Small intestine (tissue), 7 donors: ENCODE measurements around the gene NCCRP1. TPM values are rescaled to one million over a fixed set of nuclear protein-coding genes. Genes with fewer than 3 reads are reported as not detected.

Experiments used
- DNase-seq, 2 donors: peaks; one replicate each; pipeline versions ENCODE4 v3.0.0 to v3.0.0-alpha.2; 2013
- FAIRE-seq: peaks from 2 replicates; lab custom pipeline; 2012; peaks lifted over from hg19 to GRCh38; lab: Jason Lieb, UNC
- H3K27ac ChIP-seq, 3 donors: one replicate each; pipeline ENCODE4 v1.5.1; 2013; ENCODE audit warnings: low read length in 2 of 3, mild to moderate bottlenecking in 2 of 3, control low read depth in 1 of 3, inconsistent platforms in 1 of 3, low read depth in 1 of 3, moderate library complexity in 1 of 3
- H3K27me3 ChIP-seq, 3 donors: one replicate each; pipeline ENCODE4 v1.6.1; 2013; ENCODE audit warnings: low read length in 3 of 3, inconsistent platforms in 1 of 3; ENCODE audit not compliant: control insufficient read depth in 3 of 3, insufficient read depth in 3 of 3
- H3K36me3 ChIP-seq, 3 donors: one replicate each; pipeline ENCODE4 v1.6.1; 2013; ENCODE audit warnings: low read length in 3 of 3, inconsistent platforms in 1 of 3, low read depth in 1 of 3, mild to moderate bottlenecking in 1 of 3, moderate library complexity in 1 of 3; ENCODE audit not compliant: control insufficient read depth in 3 of 3, insufficient read depth in 2 of 3
- H3K4me1 ChIP-seq, 3 donors: one replicate each; pipeline ENCODE4 v1.6.1; 2013; ENCODE audit warnings: low read length in 2 of 3, inconsistent platforms in 1 of 3, low read depth in 1 of 3, mild to moderate bottlenecking in 1 of 3, moderate library complexity in 1 of 3; ENCODE audit not compliant: control insufficient read depth in 3 of 3, insufficient read depth in 2 of 3
- H3K4me3 ChIP-seq, 3 donors: one replicate each; pipeline ENCODE4 v1.5.1; 2013; ENCODE audit warnings: low read length in 3 of 3, control low read depth in 1 of 3, inconsistent platforms in 1 of 3, low read depth in 1 of 3, mild to moderate bottlenecking in 1 of 3, moderate library complexity in 1 of 3
- H3K9me3 ChIP-seq, 2 donors: one replicate each; pipeline ENCODE4 v1.6.1; 2013; ENCODE audit warnings: low read depth in 1 of 2, low read length in 1 of 2; ENCODE audit not compliant: control insufficient read depth in 2 of 2, insufficient read depth in 1 of 2
- WGBS, 3 donors: extraction: QIAGEN DNeasy Blood & Tissue Kit; methylation state at CpG; one replicate each; pipeline ENCODE4 v1.1.7; 2013; 5-methylcytosine and 5-hydroxymethylcytosine counted together
- polyA plus RNA-seq, 4 donors: library from polyadenylated mRNA; stranded (reverse) in 3 of 4; unstranded in 1 of 4; fragments of 200-250 nt in 3 of 4; fragments of 120-200 nt in 1 of 4; gene quantifications; one replicate each; pipeline versions ENCODE4 v1.2.1 to v1.2.3, GENCODE V29; 2013
- donor health status: healthy with polysubstance abuse.
- donor health status: control.
- donor health status: control.
- donor health status: Bipolar disorder and iron deficiency.
- donor health status: healthy.

The NCCRP1 gene
- polyA plus RNA-seq, 4 donors, result 0.13 to 1.2 (median 0.45) TPM; not detected in 1

DNA sequence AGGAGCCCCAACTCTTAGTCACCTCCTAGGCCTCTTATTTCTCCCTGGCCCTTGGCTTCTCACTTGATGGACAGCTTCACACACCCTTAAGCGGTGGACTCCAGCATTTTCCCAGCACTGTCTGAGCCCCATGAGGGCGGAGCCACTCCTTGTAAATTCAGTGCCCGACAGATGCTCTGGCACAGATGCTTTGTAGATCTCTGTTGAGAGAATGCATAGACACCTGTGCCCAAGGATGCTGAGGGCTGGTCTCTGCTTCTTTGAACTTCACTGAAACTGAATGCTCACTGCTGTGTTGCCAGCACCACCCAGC is 4.0 kb downstream of the NCCRP1 start:
- WGBS, 3 donors, result 63 to 82% (median 65%) methylated on average over 3 of the region's 3 CpGs
- Histone ChIP-seq H3K36me3 (no peaks in the 10 kb centered on the region), H3K4me3 (no peak overlapping the region), H3K9me3 (no peaks in the 10 kb centered on the region), H3K27ac (no peak overlapping the region), H3K27me3 (peaks cover 3 to 79% (median 42%) of the 10 kb centered on the region in 3 donors), H3K4me1 (peaks cover 0 to 16% (median 0%) of the 10 kb centered on the region in 3 donors)
- FAIRE-seq, result no peak
- DNase-seq, result no peak

DNA sequence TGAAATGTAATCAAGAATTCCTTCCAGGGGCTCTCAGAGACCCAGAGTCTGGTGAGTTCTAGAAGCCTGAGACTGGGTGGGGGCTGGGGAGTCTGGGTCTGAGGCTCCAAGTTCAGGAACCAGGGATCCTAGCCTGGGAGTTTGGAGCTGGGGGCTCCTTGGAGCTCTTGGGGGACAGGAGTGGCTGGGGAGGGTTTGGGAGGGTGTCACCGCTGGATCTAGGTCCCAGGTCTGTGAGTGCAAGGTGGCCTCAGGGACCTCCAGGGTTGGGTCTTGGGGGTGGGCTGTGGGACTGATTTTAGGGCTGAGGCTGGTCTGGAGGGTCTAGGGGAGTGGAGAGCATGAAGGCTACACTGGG is 6.2 kb downstream of the NCCRP1 start:
- no peak for DNase-seq

DNA sequence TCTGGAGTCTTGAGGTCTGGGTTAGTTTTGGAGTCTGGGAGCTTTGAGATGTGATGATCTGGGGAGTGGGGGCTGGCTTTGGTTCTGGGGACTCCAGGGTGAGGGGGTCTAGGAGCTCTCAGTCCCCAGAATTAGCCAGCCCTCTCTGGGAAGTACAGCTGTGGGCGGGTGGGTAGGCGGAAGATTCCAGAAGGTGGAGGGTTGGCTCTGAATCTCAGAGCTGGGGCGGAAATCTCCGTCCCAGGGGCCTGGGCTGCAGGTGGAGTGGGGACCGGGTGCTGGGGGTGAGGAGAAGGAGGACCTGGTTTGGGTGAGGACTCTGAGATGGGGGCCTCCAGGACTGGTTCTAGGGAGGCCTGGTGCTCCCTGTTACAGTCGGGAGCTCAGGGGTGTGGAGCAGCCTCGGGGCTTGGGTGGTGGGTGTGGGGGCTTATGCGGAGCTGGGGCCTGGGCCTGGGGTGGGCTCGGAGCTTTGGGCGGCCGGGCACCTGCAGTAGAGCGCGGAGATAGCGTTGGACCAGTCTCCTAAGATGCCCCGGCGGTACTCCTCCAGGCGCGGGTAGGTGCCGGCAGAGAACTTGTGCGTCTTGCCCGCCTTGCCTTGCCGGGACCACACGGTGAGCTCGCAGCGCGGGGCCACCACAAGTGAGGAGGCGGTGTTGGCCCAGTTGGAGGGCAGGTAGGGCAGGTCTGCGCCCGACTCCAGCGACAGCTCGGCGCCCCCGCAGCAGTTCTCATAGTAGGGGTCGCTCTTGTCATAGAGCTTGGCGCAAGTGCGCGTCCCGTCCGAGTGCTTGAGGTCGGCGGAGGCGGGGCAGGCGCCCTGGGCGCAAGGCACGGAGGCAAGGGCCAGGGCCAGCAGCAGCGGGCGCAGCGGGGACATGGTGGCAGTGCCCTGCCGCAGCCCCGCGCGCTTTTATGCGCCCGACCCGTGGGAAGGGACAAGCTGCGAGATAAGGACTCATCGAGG is 6.9 kb downstream of the NCCRP1 start, which contains the start of gene SYCN:
Gene SYCN (minus strand): TSS at position 892 of the 970 bp plus-strand sequence. CDS start 9 bp downstream, at position 883.
- H3K36me3 ChIP-seq, result no peaks in the 10 kb centered on the region
- peaks cover 3 to 53% (median 23%) of the 10 kb centered on the region in 3 donors for H3K27me3 ChIP-seq
- DNase-seq (peak in 1 of 2 donors; percentile 30), FAIRE-seq (no peak)
- H3K27ac ChIP-seq, result no peak within 1 kb of the TSS
- 13 to 22% (median 17%) methylated on average over 36 to 57 of the region's 57 CpGs for WGBS, 3 donors
- H3K4me3 ChIP-seq, result no peak within 1 kb of the TSS
- H3K9me3 ChIP-seq, result no peaks in the 10 kb centered on the region
- H3K4me1 ChIP-seq, result peaks cover 0 to 9% (median 0%) of the 10 kb centered on the region in 3 donors

More for the DNA sequence above, 6.2 kb downstream of the NCCRP1 start:
- peaks cover 0 to 9% (median 0%) of the 10 kb centered on the region in 3 donors for H3K4me1 ChIP-seq
- peaks cover 3 to 57% (median 26%) of the 10 kb centered on the region in 3 donors for H3K27me3 ChIP-seq
- no peak for FAIRE-seq
- H3K36me3 ChIP-seq, result no peaks in the 10 kb centered on the region
- no peak overlapping the region for H3K4me3 ChIP-seq
- H3K9me3 ChIP-seq, result no peaks in the 10 kb centered on the region
- H3K27ac ChIP-seq, result no peak overlapping the region
- 83 to 94% (median 86%) methylated on average over 1 of the region's 1 CpG for WGBS, 3 donors

DNA sequence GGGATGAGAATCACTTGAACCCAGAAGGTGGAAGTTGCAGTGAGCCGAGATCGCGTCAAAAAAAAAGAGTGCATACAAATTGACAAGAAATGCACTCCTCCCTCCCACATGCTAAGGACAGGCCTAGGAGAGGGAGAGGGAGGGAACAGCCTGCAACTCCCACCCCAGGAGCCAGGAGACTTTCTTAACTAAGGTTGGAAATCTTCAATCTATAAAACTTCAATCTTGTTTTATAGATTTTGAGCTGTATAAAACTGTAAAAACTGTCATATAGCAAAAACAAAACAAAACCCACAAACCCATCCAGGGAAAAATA is 8.6 kb downstream of the NCCRP1 start:
- DNase-seq (no peak), FAIRE-seq (no peak)
- Histone ChIP-seq H3K36me3 (no peaks in the 10 kb centered on the region), H3K27ac (no peak overlapping the region), H3K27me3 (peaks cover 3 to 42% (median 18%) of the 10 kb centered on the region in 3 donors), H3K4me3 (no peak overlapping the region), H3K4me1 (peaks cover 0 to 9% (median 0%) of the 10 kb centered on the region in 3 donors), H3K9me3 (no peaks in the 10 kb centered on the region)
- 78 to 86% (median 85%) methylated on average over 3 of the region's 3 CpGs for WGBS, 3 donors

DNA sequence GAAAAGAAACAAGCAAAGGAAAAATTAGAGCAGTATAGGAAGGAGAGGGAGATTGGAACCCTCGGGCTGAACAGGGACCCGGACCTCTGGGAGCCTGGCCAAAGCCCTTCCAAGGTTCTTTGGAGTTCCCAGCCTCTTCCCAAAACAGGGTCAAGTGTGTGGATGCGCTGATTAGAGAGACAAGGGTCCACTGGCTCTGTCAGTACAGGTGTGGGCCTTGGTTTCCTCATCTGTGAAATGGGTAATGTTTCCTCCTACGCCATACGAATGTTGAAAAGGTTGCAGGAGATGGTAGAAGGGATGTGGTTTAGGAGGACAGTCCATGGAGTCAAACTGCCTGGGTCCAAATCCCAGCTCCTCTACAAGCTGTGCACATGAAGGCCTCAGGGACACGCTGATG is 9.4 kb downstream of the NCCRP1 start:
- WGBS, 3 donors, result 79 to 86% (median 80%) methylated on average over 6 of the region's 6 CpGs
- Histone ChIP-seq H3K27me3 (peaks cover 3 to 35% (median 16%) of the 10 kb centered on the region in 3 donors), H3K4me1 (peaks cover 0 to 9% (median 0%) of the 10 kb centered on the region in 3 donors), H3K4me3 (no peak overlapping the region), H3K27ac (no peak overlapping the region), H3K9me3 (no peaks in the 10 kb centered on the region), H3K36me3 (no peaks in the 10 kb centered on the region)
- FAIRE-seq (no peak), DNase-seq (no peak)

DNA sequence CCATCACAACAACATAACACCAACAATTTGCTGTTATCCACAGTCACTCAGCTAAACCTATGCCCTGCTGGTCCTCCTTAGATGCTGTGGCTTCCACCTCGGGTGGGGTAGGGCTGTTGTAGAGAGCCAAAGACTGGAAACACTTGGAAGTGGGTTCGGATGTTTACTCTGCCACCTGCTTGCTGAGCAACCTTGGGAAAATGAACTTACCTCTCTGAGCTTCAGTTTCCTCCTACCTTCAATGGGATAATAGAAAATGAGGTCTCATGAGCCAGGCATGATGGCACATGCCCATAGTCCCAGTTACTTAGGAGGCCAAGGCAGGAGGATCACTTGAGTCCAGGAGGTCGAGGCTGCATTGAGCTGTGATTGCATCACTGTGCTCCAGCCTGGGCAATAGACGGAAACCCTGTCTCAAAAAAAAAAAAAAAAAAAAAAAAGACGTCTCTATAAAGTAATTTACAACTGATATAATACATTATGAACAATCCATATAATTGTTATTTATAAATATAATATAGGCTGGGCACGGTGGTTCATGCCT is 10.6 kb downstream of the NCCRP1 start:
- Histone ChIP-seq H3K4me3 (no peak overlapping the region), H3K27me3 (peaks cover 3 to 30% (median 16%) of the 10 kb centered on the region in 3 donors), H3K36me3 (no peaks in the 10 kb centered on the region), H3K4me1 (peaks cover 0 to 9% (median 0%) of the 10 kb centered on the region in 3 donors), H3K9me3 (no peaks in the 10 kb centered on the region), H3K27ac (no peak overlapping the region)
- WGBS, 3 donors, result 50 to 72% (median 56%) methylated on average over 6 of the region's 6 CpGs
- DNase-seq, result no peak
- FAIRE-seq, result no peak

DNA sequence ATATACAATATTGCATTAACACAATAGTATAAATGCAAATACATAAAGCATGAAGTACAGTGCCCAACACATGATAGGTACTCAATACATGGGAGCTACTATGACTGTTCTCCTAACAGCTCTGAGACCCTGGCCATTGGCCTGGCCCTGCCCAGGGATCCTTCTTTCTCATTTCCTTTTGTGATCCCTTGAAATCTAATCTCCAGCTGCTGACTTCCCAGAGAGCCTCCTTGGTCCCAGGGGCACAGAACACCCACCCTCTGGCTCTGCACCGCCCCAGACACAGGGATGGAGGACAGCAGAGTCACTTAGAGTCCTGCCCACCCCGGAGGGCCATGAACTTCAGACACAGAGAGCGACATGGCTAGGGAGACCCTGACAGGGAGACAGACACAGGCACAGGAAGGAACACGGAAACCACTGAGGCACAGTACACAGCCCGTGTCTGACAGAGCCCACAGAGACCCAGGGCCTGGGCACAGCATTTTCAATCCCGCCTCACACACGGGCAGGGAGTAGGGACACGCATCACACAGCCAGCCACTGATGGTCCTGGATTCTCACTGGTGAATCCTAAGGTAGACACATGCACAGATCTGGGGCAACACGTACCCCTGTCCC is 11.5 kb downstream of the NCCRP1 start:
- 75 to 81% (median 79%) methylated on average over 9 of the region's 9 CpGs for WGBS, 3 donors
- FAIRE-seq (no peak), DNase-seq (no peak)
- H3K36me3 ChIP-seq, result no peaks in the 10 kb centered on the region
- peaks cover 0 to 21% (median 13%) of the 10 kb centered on the region in 3 donors for H3K27me3 ChIP-seq
- peaks cover 0 to 9% (median 0%) of the 10 kb centered on the region in 3 donors for H3K4me1 ChIP-seq
- no peak overlapping the region for H3K27ac ChIP-seq
- H3K9me3 ChIP-seq, result no peaks in the 10 kb centered on the region
- no peak overlapping the region for H3K4me3 ChIP-seq

DNA sequence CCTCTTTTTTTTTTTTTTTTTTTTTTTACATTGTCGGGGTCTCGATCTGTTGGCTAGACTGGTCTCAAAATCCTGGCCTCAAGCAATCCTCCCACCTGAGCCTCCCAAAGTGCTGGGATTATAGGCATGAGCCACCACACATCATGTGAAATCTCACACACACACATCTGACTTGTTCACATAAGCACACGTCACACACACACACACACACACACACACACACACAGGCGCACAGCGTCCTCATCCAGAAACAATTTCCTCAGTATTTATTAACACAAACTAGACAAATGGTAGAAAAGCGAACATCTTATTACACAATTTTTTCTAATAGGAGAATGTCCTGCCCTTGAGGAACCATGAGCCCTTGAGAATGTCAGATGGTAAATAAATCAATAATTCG is 12.4 kb downstream of the NCCRP1 start:
- no peak overlapping the region for H3K4me3 ChIP-seq
- FAIRE-seq, result no peak
- H3K9me3 ChIP-seq, result no peaks in the 10 kb centered on the region
- H3K27ac ChIP-seq, result no peak overlapping the region
- no peaks in the 10 kb centered on the region for H3K36me3 ChIP-seq
- no peak for DNase-seq
- H3K4me1 ChIP-seq, result peaks cover 0 to 6% (median 0%) of the 10 kb centered on the region in 3 donors
- peaks cover 0 to 12% (median 4%) of the 10 kb centered on the region in 3 donors for H3K27me3 ChIP-seq
- WGBS, 3 donors, result 73 to 77% (median 76%) methylated on average over 7 of the region's 7 CpGs
